Amniotic stem cell (primary cell): ENCODE measurements around the gene DUSP15.

Source experiments
- DNase-seq: peaks from one replicate; lab custom pipeline; 2025; lab: John Stamatoyannopoulos, UW

Gene DUSP15

GRCh38 chr20:31894980-31895675 is 24.8 kb upstream of the DUSP15 start:
- no peak for DNase-seq

GRCh38 chr20:31890646-31891045 is 20.3 kb upstream of the DUSP15 start:
- DNase-seq = no peak

GRCh38 chr20:31883829-31884228 is 13.5 kb upstream of the DUSP15 start:
- no peak for DNase-seq

GRCh38 chr20:31881945-31882344 is 11.6 kb upstream of the DUSP15 start:
- no peak for DNase-seq

DNA sequence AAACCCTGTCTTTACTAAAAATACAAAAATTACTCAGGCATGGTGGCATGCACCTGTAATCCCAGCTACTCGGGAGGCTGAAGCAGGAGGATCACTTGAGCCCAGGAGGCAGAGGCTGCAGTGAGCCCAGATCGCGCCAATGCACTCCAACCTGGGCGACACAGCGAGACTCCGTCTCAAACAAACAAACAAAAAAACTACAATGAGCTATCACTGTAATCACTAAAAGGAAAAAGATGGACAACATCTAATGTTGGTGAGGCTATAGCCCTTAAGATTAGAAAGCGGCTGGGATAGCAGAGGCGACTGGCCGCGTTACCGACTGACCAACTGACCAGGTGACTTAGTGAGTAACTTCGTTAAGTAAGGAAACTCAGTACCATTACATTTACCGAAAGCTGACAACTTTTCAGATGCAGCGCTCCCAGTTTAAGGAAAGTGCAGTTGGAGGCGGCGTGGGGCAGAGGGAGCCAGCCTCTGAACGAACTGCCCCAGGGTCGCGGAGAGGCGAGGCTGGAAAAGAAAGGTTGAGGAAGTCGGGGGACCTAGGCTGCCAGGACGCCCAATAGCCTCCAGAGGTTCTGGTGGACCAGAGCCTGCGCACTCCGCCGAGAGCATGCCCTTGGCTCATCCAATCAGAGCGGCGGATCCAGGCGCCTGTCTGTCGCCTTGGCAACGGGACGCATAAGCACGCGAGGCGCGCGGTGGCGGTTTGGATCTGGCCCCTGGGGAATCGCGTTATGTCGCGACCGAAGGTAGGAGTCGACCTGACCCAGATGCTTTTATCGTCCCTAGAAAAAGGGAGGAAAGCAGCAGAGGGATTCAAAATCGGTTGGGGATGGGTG is 9.0 kb upstream of the DUSP15 start:
- peak; percentile 86 for DNase-seq

GRCh38 chr20:31877684-31878083 is 7.4 kb upstream of the DUSP15 start:
- DNase-seq = no peak

- no peak for DNase-seq
These were observed 5.3 kb upstream of the DUSP15 start for GRCh38 chr20:31875671-31876070.

GRCh38 chr20:31872406-31872805 is 2.1 kb upstream of the DUSP15 start:
- DNase-seq = no peak

GRCh38 chr20:31871618-31871954 is 1.3 kb upstream of the DUSP15 start:
- no peak for DNase-seq

DNA sequence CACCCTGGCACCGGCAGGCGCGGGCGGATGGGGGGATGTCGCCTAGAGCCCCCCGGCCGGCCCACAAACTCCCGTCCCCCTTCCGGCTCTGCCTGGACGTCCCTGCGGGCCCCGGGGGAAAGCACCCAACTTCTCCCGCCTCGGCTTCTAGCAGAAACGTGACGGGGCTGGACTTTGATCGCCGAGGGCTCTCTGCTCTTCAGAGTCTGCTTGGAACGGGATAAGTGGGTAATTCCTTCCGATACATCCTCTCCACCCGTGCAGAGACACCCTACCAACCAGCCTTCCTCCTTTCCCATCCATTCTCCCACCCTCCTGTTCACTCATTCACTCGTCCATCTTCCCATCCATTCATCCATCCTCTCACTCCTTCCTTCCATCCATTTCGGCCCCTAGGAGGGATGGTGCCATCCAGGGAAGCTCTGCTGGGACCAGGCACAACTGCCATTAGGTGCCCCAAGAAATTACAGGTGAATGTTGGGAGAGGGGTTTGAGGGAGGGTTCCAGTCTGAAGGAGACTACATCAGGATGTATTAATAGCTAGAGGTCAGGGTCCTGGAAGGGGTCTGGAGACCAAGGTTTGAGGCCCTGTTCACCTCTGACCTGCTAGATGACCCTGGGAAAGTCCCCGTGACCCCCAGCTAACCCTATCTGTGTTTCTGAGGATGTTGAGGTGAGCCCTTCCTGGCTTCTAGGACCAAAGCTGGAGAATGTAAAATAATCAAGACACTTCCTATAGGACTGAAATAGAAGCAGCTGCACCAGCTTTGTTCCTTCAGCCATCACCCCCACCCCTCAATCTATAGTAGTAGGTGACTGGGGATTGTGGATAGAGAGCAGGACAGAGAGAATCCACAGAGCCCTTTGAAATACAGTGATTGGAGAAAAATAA is 645 bp upstream of the DUSP15 start:
- no peak for DNase-seq

DNA sequence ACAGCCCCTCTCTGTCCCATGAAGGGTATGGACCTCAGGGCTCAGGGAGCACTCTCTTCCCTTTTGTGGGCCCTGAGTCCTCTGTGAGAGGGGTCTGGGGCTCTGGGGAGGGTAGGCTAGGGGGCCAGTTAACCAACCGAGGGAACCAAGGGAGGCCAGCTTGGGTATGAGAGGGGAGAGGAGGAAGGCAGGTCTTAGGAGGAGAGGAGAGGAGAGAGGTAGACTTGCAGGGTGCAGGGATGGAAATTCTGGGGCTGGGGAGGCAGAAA is 720 bp downstream of the DUSP15 start:
- DNase-seq = no peak

DNA sequence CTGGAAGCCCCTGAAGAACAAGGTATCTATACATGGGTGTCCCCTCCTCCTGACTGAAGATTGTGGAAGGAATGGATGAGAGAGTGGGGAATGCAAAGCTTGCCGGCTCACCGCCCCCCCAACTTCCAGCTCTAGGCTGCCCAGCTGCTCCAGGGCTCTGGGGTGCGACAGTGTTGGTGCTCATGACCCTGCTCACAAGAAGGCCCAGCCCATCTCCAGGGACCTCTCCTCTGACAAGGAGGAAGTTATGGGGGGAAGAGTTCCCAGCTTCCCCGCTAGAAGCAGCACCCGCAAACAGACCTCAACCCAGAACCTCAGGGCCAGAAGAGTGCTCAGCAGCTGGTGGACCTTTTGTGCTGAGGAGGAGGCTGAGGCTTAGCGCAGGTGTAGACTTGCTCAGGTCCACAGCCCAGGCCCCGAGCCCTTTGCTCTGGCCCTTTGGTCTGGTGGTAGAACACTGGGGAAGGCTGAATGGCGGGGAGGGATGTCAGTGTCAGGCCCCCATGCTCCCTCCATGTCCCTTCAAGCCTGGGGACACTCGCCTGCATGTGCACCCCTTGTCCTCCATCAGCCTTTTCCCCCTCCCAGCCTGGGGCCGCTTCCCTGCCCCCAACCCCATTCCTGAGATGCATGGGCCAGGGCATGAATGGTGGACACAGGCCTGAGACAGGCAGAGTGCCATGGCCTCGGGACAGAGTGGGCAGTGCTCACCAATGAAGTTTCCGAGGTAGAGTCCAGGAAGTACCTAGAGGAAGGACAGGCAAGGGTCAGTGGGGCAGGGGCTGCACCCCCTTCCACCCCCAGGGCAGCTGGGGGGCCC is 1.3 kb downstream of the DUSP15 start:
- DNase-seq = no peak

GRCh38 chr20:31866221-31866620 is 4.1 kb downstream of the DUSP15 start:
- no peak for DNase-seq

GRCh38 chr20:31864521-31865400 is 5.6 kb downstream of the DUSP15 start:
- no peak for DNase-seq

GRCh38 chr20:31863296-31864085 is 6.8 kb downstream of the DUSP15 start:
- DNase-seq = no peak

- no peak for DNase-seq
These were observed 7.8 kb downstream of the DUSP15 start for GRCh38 chr20:31862506-31862905.

DNA sequence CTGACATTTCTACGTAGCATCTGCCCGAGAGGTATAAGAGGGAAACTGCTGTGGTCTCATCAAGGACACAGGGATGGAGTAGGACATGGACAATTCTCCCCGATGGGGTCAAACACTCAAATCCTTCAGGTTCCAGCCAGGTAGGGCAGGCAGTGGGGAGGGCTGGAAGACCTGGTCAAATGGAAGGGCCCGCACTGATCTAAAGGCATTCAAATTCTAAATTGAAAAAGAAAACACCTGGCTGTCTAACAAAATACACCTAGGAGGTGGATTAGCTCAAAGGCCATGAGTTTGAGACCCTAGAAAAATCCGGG is 8.2 kb downstream of the DUSP15 start:
- no peak for DNase-seq

- DNase-seq = no peak
These were observed 8.8 kb downstream of the DUSP15 start for GRCh38 chr20:31861385-31862156.

GRCh38 chr20:31861135-31861384 is 9.3 kb downstream of the DUSP15 start:
- no peak for DNase-seq
